ENCODE data around the gene RELT. TPM values are rescaled to one million over a fixed set of nuclear protein-coding genes. Genes with fewer than 3 reads are reported as not detected.

The RELT gene
- total and polyA plus RNA-seq, 9 of the 15 experiments (the other 6 are each of a cell fraction or from before 2014, with no cell fraction given): 1.1 to 20.2 (median 7.4) TPM

- ATAC-seq (no peak), DNase-seq (ENCODE audit: extremely low read depth in 1 of 4, low spot score in 3 of 4) (no peak), FAIRE-seq (no peak)
- Histone ChIP-seq H4K20me1 (replicated peaks; ENCODE audit: control insufficient read depth, insufficient read depth, low read length) (peaks cover 7% of the 10 kb centered on the region; the same call in 1 of the 2 replicates), H3K4me3 (no peak overlapping the region), H2AFZ (ENCODE audit: low read depth, low read length) (no peak overlapping the region), H3K27ac (ENCODE audit: extremely low read depth, low read depth, low read length) (no peak overlapping the region), H3K9me1 (ENCODE audit: control insufficient read depth, insufficient read depth, low read length) (no peaks in the 10 kb centered on the region), H3K4me2 (ENCODE audit: insufficient read depth, low read length) (no peak overlapping the region), H3K4me1 (replicated peaks in 1 of 2; ENCODE audit: control insufficient read depth in 2 of 2, insufficient read depth in 2 of 2, low read length in 2 of 2) (no peaks in the 10 kb centered on the region), H3K27me3 (ENCODE audit: control insufficient read depth in 2 of 2, insufficient read depth in 2 of 2, low read length in 2 of 2) (no peaks in the 10 kb centered on the region), H3K9ac (ENCODE audit: insufficient read depth in 1 of 2, low read depth in 2 of 2, low read length in 2 of 2) (no peak overlapping the region), H3K79me2 (ENCODE audit: control insufficient read depth, insufficient read depth, low read length) (no peaks in the 10 kb centered on the region), H3K9me3 (replicated peaks; ENCODE audit: control insufficient read depth, insufficient read depth, low read depth, low read length) (no peaks in the 10 kb centered on the region), H3K36me3 (ENCODE audit: control insufficient read depth, insufficient read depth, low read length) (no peaks in the 10 kb centered on the region)
- POLR2A ChIA-PET: interaction anchor here (1.0 kb wide), 1 partner anchor 9 kb away, joined by 4 read pairs; no protein-coding TSS in a partner anchor
- 67% methylated on average over 1 of the region's 1 CpG for WGBS (ENCODE audit: insufficient coverage, low coverage, missing lambda C conversion rate)
- no TSS peak for BruUV-seq (replicated peaks)
- CTCF ChIA-PET (ENCODE audit: low intra/inter-chr PET ratio): no interaction called here
- no peak for TF ChIP-seq ZSCAN32 (CRISPR knock-in tag; IDR thresholded peaks at IDR 0.05)
- peak; percentile 9 for TF ChIP-seq PRDM10 (IDR thresholded peaks at IDR 0.05; ENCODE audit: partially characterized antibody)
- intact Hi-C loops (cut with micrococcal nuclease) (no loop called here), in situ Hi-C loops (cut with MboI) (no loop called here)
Measured at GRCh38 chr11:73425108-73425507, 48.9 kb downstream of the RELT start.

All from K562 (cell line).